CD4-positive, alpha-beta T cell (primary cell): ENCODE measurements around the gene ZNF280C. TPM values are rescaled to one million over a fixed set of nuclear protein-coding genes. Genes with fewer than 3 reads are reported as not detected.

Experiments
- ATAC-seq: fragments of 200-7000 bp; cut with Tn5 transposase; one replicate; pipeline ENCODE4 v1.10.0; 2022; ENCODE audit warnings: mild to moderate bottlenecking; ENCODE audit not compliant: poor library complexity
- CTCF ChIA-PET: fragments of 350-600 bp; sonication (Branson Sonifier 250); formaldehyde crosslinking; loops from one replicate; lab custom pipeline; 2021; ENCODE audit warnings: antibody characterized with exemption, inconsistent platforms; lab: Charles Lee
- POLR2A ChIA-PET: fragments of 350-600 bp; sonication (Branson Sonifier 250); formaldehyde crosslinking; loops from one replicate; lab custom pipeline; 2021; ENCODE audit warnings: antibody characterized with exemption, inconsistent platforms; lab: Charles Lee
- DNase-seq, 14 experiments: peaks; one replicate each; pipeline ENCODE4 v3.0.0-alpha.2; 2013 to 2020; ENCODE audit warnings: mixed read lengths in 2 of 14
- H3K27ac ChIP-seq, 2 donors: one replicate each; pipeline versions ENCODE4 v1.5.1 to v1.7.0; 2013; ENCODE audit warnings: low read length in 2 of 2, low read depth in 1 of 2, mild to moderate bottlenecking in 1 of 2
- H3K27me3 ChIP-seq, 2 experiments: 1 replicate in 1 of 2; 2 replicates in 1 of 2; pipeline versions ENCODE4 v1.6.1 to v1.7.0; 2013; ENCODE audit warnings: low read length in 2 of 2, control low read depth in 1 of 2, mild to moderate bottlenecking in 1 of 2, moderate library complexity in 1 of 2; ENCODE audit not compliant: insufficient read depth in 2 of 2, control insufficient read depth in 1 of 2
- H3K36me3 ChIP-seq: one replicate; pipeline ENCODE4 v1.6.1; 2013; ENCODE audit warnings: low read length, control low read depth; ENCODE audit not compliant: insufficient read depth
- H3K4me1 ChIP-seq: one replicate; pipeline ENCODE4 v1.6.1; 2013; ENCODE audit warnings: low read length, control low read depth; ENCODE audit not compliant: insufficient read depth
- H3K4me3 ChIP-seq: one replicate; pipeline ENCODE4 v1.5.1; 2013; ENCODE audit warnings: mild to moderate bottlenecking, low read length, moderate library complexity
- H3K9me3 ChIP-seq, 2 experiments: 1 replicate in 1 of 2; 2 replicates in 1 of 2; pipeline versions ENCODE4 v1.6.1 to v1.7.0; 2013; ENCODE audit warnings: low read length in 2 of 2, mild to moderate bottlenecking in 2 of 2, control low read depth in 1 of 2, moderate library complexity in 1 of 2; ENCODE audit not compliant: control insufficient read depth in 1 of 2, insufficient read depth in 1 of 2
- H3K27ac Mint-ChIP-seq: one replicate; pipeline ENCODE4 v1.8.0; 2020; ENCODE audit warnings: mixed read lengths
- H3K27me3 Mint-ChIP-seq: one replicate; pipeline ENCODE4 v1.8.0; 2021; ENCODE audit warnings: mixed read lengths
- H3K36me3 Mint-ChIP-seq: one replicate; pipeline ENCODE4 v1.8.0; 2021; ENCODE audit warnings: low read depth, mixed read lengths
- H3K4me1 Mint-ChIP-seq: one replicate; pipeline ENCODE4 v1.8.0; 2021; ENCODE audit warnings: low read depth, mixed read lengths
- H3K4me3 Mint-ChIP-seq: one replicate; pipeline ENCODE4 v1.8.0; 2020; ENCODE audit warnings: mild to moderate bottlenecking, mixed read lengths
- H3K9me3 Mint-ChIP-seq: one replicate; pipeline ENCODE4 v1.8.0; 2020; ENCODE audit warnings: mixed read lengths
- intact Hi-C, 2 experiments: fragments of 100-400 bp; cut with DNase I in 1 of 2; cut with micrococcal nuclease in 1 of 2; formaldehyde crosslinking; loops; one replicate each; pipeline versions ENCODE4 v1.15.1 to v1.9.0; 2023 to 2025; cut with DNase I, micrococcal nuclease
- total RNA-seq, 174 experiments: library from RNA in 2 of 174; stranded (reverse) in 2 of 174; gene quantifications; one replicate each; pipeline ENCODE4 v1.2.3 and lab custom pipeline; 2021 to 2026
- TF ChIP-seq, protein P1 (sequence below): fragments of 200-600 bp; IDR thresholded peaks from one replicate; pipeline ENCODE4 v1.8.0; 2022; ENCODE audit warnings: antibody characterized with exemption, mild to moderate bottlenecking

The ZNF280C gene
- total RNA-seq, 2 experiments from 2014 or later = 3.7 to 4.2 TPM

DNA sequence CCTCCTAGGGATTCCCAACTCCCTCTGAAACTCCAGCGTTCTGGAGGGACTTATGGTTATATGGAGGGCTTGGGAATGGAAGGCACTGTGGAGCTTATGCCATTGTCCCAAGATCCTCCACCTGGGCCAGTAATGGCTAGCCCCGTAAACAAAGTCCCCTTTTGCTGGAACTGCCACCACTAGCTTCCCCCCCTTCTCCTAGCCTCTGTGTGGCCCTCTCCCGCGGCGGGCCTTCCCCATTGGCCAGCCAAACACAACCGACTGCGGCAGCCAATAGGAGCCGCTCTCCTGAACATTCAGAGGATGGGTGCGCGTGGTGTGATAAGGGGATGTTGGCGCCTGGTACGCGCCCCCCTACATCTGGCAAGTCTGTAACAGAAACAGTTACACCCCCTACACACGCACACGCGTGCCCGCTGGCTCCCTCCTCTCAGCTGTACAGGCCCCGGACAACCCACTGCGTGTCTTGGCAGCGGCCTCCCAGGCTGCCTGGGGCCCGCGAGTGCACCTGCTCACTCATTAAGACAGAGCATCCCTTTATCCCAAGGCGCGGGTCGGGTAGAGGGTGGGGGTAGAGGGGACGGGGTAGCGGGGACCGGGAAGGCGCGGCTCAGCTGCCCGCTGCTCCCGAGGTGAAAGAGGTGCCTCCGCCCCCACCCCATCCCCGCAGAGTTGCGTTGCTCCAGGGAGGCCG lies 97.8 kb downstream of the ZNF280C start:
- H3K27me3 Mint-ChIP-seq = no peaks in the 10 kb centered on the region

DNA sequence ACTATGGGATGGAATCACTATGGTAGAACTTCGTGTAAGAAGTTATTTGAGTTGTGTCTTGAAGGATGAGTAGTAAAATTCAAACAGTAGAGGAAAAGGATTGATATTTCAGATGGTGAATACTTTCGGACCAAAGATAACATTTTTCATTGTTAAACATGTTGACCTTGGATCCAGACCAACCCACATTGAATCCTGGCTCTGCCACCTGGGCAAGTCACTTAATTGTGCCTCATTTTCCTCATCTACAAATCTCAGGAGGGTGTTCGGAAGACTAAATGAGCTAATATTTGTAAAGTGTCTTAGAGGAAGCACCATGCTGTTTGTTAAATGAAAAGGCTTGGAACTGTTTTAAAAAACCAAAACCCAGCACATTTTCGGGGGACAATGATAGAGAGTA lies 101.7 kb downstream of the ZNF280C start:
- Histone ChIP-seq H3K4me3 (no peak overlapping the region), H3K9me3 (no peaks in the 10 kb centered on the region), H3K36me3 (no peaks in the 10 kb centered on the region), H3K27me3 (no peaks in the 10 kb centered on the region), H3K27ac (no peak overlapping the region), H3K4me1 (peaks cover 29% of the 10 kb centered on the region)
- ChIA-PET CTCF (no interaction called here), POLR2A (no interaction called here)
- Mint-ChIP-seq H3K27ac (peak overlapping the region; percentile 84), H3K36me3 (peaks cover 12% of the 10 kb centered on the region), H3K4me1 (peaks cover 42% of the 10 kb centered on the region), H3K27me3 (no peaks in the 10 kb centered on the region), H3K9me3 (no peaks in the 10 kb centered on the region), H3K4me3 (peak overlapping the region; percentile 92)
- TF ChIP-seq, protein P1, sequence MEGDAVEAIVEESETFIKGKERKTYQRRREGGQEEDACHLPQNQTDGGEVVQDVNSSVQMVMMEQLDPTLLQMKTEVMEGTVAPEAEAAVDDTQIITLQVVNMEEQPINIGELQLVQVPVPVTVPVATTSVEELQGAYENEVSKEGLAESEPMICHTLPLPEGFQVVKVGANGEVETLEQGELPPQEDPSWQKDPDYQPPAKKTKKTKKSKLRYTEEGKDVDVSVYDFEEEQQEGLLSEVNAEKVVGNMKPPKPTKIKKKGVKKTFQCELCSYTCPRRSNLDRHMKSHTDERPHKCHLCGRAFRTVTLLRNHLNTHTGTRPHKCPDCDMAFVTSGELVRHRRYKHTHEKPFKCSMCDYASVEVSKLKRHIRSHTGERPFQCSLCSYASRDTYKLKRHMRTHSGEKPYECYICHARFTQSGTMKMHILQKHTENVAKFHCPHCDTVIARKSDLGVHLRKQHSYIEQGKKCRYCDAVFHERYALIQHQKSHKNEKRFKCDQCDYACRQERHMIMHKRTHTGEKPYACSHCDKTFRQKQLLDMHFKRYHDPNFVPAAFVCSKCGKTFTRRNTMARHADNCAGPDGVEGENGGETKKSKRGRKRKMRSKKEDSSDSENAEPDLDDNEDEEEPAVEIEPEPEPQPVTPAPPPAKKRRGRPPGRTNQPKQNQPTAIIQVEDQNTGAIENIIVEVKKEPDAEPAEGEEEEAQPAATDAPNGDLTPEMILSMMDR = no peak
- intact Hi-C loops = no loop called here
- no peak for ATAC-seq
- DNase-seq = no peak

More for the DNA sequence above, 97.8 kb downstream of the ZNF280C start:
- ChIA-PET CTCF (interaction anchor here (0.6 to 1.9 kb wide), 5 partner anchors 10 to 89 kb away, joined by 3 to 5 read pairs (median 3); no protein-coding TSS in a partner anchor), POLR2A (interaction anchor here (0.9 to 2.0 kb wide), 5 partner anchors 9 to 394 kb away, joined by 4 to 5 read pairs (median 4); no protein-coding TSS in a partner anchor)
- H3K9me3 ChIP-seq = no peaks in the 10 kb centered on the region
- peak overlapping the region in 1 of 2 donors; percentile 53 for H3K27ac ChIP-seq
- peak overlapping the region; percentile 90 for H3K4me3 Mint-ChIP-seq
- peak; percentile 24 to 79 (median 54) for DNase-seq
- intact Hi-C loops = loop anchor here (5.0 kb wide), 2 partner anchors 84 to 96 kb away; partner anchors contain the start of gene ZNF280C (in 1 of the 2)
- H3K4me1 Mint-ChIP-seq = peaks cover 46% of the 10 kb centered on the region
- ATAC-seq = peak; percentile 72
- no peaks in the 10 kb centered on the region for H3K9me3 Mint-ChIP-seq
- peak overlapping the region; percentile 91 for H3K27ac Mint-ChIP-seq
- TF ChIP-seq, protein P1 = no peak
- H3K4me3 ChIP-seq = peak overlapping the region; percentile 89
- H3K36me3 ChIP-seq = no peaks in the 10 kb centered on the region
- H3K4me1 ChIP-seq = peaks cover 40% of the 10 kb centered on the region
- peaks cover 17% of the 10 kb centered on the region for H3K36me3 Mint-ChIP-seq
- H3K27me3 ChIP-seq = no peaks in the 10 kb centered on the region

DNA sequence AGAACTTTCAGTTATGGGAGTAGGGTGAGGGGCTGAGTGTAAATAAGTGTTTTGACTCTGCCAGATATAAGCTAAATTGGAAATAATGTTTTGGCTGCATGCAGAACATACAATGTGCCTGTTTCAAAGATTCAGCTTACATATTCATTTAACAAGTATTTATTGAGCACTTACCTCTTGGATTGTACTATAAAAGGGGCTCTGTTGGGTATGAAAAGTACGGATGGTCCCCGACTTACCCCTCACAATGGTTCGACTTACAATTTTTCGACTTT lies 102.3 kb downstream of the ZNF280C start:
- Histone ChIP-seq H3K27me3 (no peaks in the 10 kb centered on the region), H3K9me3 (no peaks in the 10 kb centered on the region), H3K4me1 (peaks cover 29% of the 10 kb centered on the region), H3K27ac (peak overlapping the region; percentile 56 to 72), H3K4me3 (peak overlapping the region; percentile 83), H3K36me3 (no peaks in the 10 kb centered on the region)
- Mint-ChIP-seq H3K27ac (peak overlapping the region; percentile 84), H3K4me3 (peak overlapping the region; percentile 92), H3K4me1 (peaks cover 45% of the 10 kb centered on the region), H3K36me3 (peaks cover 8% of the 10 kb centered on the region), H3K27me3 (no peaks in the 10 kb centered on the region), H3K9me3 (no peaks in the 10 kb centered on the region)
- no peak for DNase-seq
- ChIA-PET CTCF (no interaction called here), POLR2A (no interaction called here)
- TF ChIP-seq, protein P1 = no peak
- intact Hi-C loops = no loop called here
- ATAC-seq = no peak
